ENCODE results near the gene FGD6.

Gene FGD6

DNA sequence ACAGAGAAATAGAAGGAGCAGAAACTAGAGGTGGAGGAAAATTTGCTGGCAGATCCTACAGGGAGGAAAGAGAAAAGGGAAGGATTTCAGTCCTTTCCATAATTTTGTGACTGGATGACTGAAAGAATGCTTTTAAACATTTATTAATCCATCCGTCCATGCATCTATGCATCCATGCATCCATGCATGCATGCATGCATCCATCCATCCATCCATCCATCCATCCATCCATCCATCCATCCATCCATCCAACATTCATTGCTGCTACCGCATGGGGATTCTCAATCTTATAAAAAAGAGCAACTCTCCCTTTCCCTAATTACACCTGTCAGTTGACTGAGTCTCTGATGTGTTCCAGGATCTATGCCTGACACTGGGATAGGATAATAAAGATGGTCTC lies 88.2 kb downstream of the FGD6 start:
- H3K36me3 ChIP-seq, result no peaks in the 10 kb centered on the region; the same call in 1 of the 2 replicates
- no peaks in the 10 kb centered on the region for H3K27me3 ChIP-seq
- TF ChIP-seq, protein P1, sequence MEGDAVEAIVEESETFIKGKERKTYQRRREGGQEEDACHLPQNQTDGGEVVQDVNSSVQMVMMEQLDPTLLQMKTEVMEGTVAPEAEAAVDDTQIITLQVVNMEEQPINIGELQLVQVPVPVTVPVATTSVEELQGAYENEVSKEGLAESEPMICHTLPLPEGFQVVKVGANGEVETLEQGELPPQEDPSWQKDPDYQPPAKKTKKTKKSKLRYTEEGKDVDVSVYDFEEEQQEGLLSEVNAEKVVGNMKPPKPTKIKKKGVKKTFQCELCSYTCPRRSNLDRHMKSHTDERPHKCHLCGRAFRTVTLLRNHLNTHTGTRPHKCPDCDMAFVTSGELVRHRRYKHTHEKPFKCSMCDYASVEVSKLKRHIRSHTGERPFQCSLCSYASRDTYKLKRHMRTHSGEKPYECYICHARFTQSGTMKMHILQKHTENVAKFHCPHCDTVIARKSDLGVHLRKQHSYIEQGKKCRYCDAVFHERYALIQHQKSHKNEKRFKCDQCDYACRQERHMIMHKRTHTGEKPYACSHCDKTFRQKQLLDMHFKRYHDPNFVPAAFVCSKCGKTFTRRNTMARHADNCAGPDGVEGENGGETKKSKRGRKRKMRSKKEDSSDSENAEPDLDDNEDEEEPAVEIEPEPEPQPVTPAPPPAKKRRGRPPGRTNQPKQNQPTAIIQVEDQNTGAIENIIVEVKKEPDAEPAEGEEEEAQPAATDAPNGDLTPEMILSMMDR (IDR thresholded peaks at IDR 0.05; ENCODE audit: low read depth, low read length), result no peak
- no peaks in the 10 kb centered on the region; the same call in 1 of the 2 replicates for H3K9me3 ChIP-seq
- no peaks in the 10 kb centered on the region for H3K4me1 ChIP-seq
- H3K4me3 ChIP-seq (ENCODE audit: low read depth, low read length), result no peak overlapping the region
- DNase-seq, result no peak

DNA sequence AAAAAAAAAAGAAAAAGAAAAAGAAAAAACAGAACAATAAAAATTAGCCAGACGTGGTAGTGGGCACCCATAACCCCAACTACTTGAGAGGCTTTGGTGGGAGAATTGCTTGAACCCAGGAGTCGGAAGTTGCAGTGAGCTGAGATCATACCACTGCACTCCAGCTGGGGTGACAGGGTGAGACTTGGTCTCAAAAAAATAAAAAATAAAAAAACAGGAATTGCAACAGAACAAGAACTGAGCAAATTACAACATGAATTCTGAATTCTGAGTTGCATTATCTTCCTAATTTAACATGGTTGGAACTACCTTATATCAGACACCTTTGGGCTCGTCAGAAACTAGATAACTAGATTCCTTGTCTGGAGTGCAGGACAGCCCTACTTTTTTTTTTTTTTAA lies 90.5 kb downstream of the FGD6 start:
- H3K9me3 ChIP-seq, result no peaks in the 10 kb centered on the region
- DNase-seq, result no peak
- no peaks in the 10 kb centered on the region for H3K27me3 ChIP-seq
- no peak overlapping the region for H3K4me3 ChIP-seq (ENCODE audit: low read depth, low read length)
- no peaks in the 10 kb centered on the region for H3K4me1 ChIP-seq
- TF ChIP-seq, protein P1 (IDR thresholded peaks at IDR 0.05; ENCODE audit: low read depth, low read length), result no peak
- H3K36me3 ChIP-seq, result no peaks in the 10 kb centered on the region; the same call in 1 of the 2 replicates

DNA sequence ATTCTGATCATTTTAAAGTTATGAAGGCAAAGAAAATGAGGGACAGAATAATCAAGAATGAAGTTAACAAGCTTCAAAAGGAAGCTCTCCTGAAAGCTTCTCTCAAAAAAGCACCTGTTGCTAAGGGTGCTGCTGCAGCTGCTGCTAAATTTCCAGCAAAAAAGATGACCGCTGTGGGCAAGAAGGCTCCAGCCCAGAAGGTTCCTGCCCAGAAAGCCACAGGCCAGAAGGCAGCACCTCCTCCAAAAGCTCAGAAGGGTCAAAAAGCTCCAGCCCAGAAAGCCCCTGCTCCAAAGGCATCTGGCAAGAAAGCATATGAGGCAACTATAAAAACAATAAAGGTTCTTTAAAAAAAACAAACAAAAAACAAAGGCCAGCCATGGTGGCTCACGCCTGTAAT lies 91.2 kb downstream of the FGD6 start:
- no peak overlapping the region for H3K4me3 ChIP-seq (ENCODE audit: low read depth, low read length)
- H3K27me3 ChIP-seq, result no peaks in the 10 kb centered on the region
- DNase-seq, result no peak
- TF ChIP-seq, protein P1 (IDR thresholded peaks at IDR 0.05; ENCODE audit: low read depth, low read length), result no peak
- no peaks in the 10 kb centered on the region for H3K9me3 ChIP-seq
- no peaks in the 10 kb centered on the region; the same call in 1 of the 2 replicates for H3K36me3 ChIP-seq
- H3K4me1 ChIP-seq, result no peaks in the 10 kb centered on the region

DNA sequence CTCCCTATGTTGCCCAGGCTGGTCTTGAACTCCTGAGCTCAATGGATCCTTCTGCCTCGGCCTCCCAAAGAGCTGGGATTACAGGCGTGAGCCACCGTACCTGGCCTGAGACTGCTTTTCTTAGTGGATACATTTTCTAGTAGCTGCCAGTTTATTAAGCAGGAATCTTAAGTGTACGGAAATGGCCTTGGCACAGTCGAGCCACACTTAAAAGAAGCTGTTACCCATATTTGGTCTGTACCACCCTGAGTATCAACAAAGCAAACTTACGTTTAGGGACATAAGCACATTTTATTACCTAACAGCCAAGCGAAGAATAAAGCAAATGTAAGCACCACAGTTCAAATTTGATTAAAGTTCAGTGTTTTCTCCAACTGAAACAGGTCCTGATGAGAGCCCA lies 93.2 kb downstream of the FGD6 start:
- H3K36me3 ChIP-seq, result no peaks in the 10 kb centered on the region
- TF ChIP-seq, protein P1 (IDR thresholded peaks at IDR 0.05; ENCODE audit: low read depth, low read length), result no peak
- no peaks in the 10 kb centered on the region for H3K9me3 ChIP-seq
- H3K27me3 ChIP-seq, result no peaks in the 10 kb centered on the region
- no peaks in the 10 kb centered on the region for H3K4me1 ChIP-seq
- no peak overlapping the region for H3K4me3 ChIP-seq (ENCODE audit: low read depth, low read length)
- DNase-seq, result no peak

DNA sequence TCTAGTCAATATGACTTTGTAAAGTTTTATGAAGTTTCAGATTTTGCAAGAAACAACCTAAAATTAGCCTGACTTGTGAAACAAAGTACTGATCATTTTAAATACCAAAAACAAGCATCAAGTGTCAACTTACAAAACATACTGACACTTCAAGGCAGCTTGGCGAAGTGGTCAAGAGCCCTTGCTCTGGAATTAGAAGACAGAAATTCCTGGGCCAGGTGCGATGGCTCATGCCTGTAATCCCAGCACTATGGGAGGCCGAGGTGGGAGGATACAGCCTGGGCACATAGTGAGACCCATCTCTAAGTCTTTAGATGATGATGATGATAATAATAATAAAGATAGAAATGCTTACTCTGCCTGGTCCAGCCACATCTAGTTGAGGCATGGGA lies 98.5 kb downstream of the FGD6 start:
- Histone ChIP-seq H3K4me1 (no peaks in the 10 kb centered on the region), H3K4me3 (ENCODE audit: low read depth, low read length) (no peak overlapping the region), H3K9me3 (no peaks in the 10 kb centered on the region), H3K27me3 (no peaks in the 10 kb centered on the region), H3K36me3 (no peaks in the 10 kb centered on the region)
- DNase-seq, result no peak
- TF ChIP-seq, protein P1 (IDR thresholded peaks at IDR 0.05; ENCODE audit: low read depth, low read length), result no peak

DNA sequence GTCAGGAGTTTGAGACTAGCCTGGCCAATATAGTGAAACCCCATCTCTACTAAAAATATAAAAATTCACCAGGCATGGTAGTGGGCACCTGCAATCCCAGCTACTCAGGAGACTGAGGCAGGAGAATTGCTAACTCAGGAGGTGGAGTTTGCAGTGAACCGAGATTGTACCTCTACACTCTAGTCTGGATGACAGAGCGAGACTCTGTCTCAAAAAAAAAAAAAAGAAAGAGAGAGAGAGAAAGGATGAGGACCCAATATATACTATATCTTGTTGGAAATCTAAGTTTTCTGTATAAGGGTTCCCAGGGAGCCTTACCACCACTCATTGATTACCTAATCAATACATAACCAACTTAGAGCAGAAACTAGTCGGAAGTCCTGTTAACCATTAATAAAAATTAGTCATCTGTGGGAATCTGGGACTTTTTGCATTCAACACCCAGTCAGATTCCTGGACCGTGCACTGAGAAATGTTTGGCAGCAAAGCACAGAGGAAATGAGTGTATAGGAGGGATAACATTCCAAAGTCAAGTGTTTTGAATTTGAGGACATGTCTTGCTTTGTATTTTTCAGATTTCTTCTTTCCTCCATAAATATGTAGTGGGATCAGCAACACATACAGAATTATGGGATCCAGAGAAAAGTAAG lies 99.0 kb downstream of the FGD6 start:
- TF ChIP-seq, protein P1 (IDR thresholded peaks at IDR 0.05; ENCODE audit: low read depth, low read length), result no peak
- H3K9me3 ChIP-seq, result no peaks in the 10 kb centered on the region
- H3K36me3 ChIP-seq, result no peaks in the 10 kb centered on the region
- DNase-seq, result no peak
- no peaks in the 10 kb centered on the region for H3K4me1 ChIP-seq
- H3K27me3 ChIP-seq, result no peaks in the 10 kb centered on the region
- no peak overlapping the region for H3K4me3 ChIP-seq (ENCODE audit: low read depth, low read length)

Measured in BE2C (cell line).